Hindlimb muscle (tissue), 1 donor: ENCODE measurements around the gene CRYGB. TPM values are rescaled to one million over a fixed set of nuclear protein-coding genes. Genes with fewer than 3 reads are reported as not detected.
"Not testable (repeated sequence)": the region's sequence is repeated elsewhere in the genome, so short reads cannot be mapped to it uniquely, and the experiment has no call there.

ENCODE experiments used
- DNase-seq: peaks from one replicate; pipeline ENCODE4 v3.0.0-alpha.2; 2013
- polyA plus RNA-seq: library from polyadenylated mRNA; unstranded; fragments of 120-200 nt; gene quantifications from one replicate; pipeline ENCODE4 v1.2.1, GENCODE V29; 2013; ENCODE audit not compliant: insufficient read length

Gene CRYGB
- polyA plus RNA-seq, 1 donor: not detected

- DNase-seq: no peak
Measured at GRCh38 chr2:208148803-208149202, 2.8 kb upstream of the CRYGB start.

- no peak for DNase-seq
Measured at GRCh38 chr2:208147759-208148158, 1.8 kb upstream of the CRYGB start.

GRCh38 chr2:208147008-208147407, 1.1 kb upstream of the CRYGB start:
- no peak for DNase-seq

GRCh38 chr2:208142925-208143799, 2.8 kb downstream of the CRYGB start:
- no peak for DNase-seq

- DNase-seq: no peak
Measured at GRCh38 chr2:208142240-208142924, 3.6 kb downstream of the CRYGB start.

GRCh38 chr2:208139447-208139846, 6.5 kb downstream of the CRYGB start:
- DNase-seq: no peak

GRCh38 chr2:208138334-208138733, 7.6 kb downstream of the CRYGB start:
- DNase-seq: not testable (repeated sequence)

- DNase-seq: no peak
Measured at GRCh38 chr2:208136716-208137094, 9.3 kb downstream of the CRYGB start.

GRCh38 chr2:208135794-208136715, 9.9 kb downstream of the CRYGB start:
- DNase-seq: no peak

GRCh38 chr2:208134928-208135586, 10.9 kb downstream of the CRYGB start:
- DNase-seq: no peak

GRCh38 chr2:208130712-208131110, 15.2 kb downstream of the CRYGB start:
- DNase-seq: no peak

- no peak for DNase-seq
Measured at GRCh38 chr2:208129744-208130711, 15.9 kb downstream of the CRYGB start, which contains the start of gene CRYGC. TSS of gene CRYGC (minus strand) at chr2:208129828. CDS start at chr2:208129792, 36 bp downstream.

GRCh38 chr2:208128136-208128535, 17.8 kb downstream of the CRYGB start:
- DNase-seq: no peak

GRCh38 chr2:208127090-208127489, 18.9 kb downstream of the CRYGB start:
- no peak for DNase-seq

GRCh38 chr2:208125251-208125650, 20.7 kb downstream of the CRYGB start:
- no peak for DNase-seq

GRCh38 chr2:208124013-208124715, 21.8 kb downstream of the CRYGB start, which contains the start of gene CRYGD:
TSS of gene CRYGD (minus strand) at chr2:208124524. CDS start at chr2:208124473, 51 bp downstream.
- not testable (repeated sequence) for DNase-seq

- DNase-seq: no peak
Measured at GRCh38 chr2:208122248-208122647, 23.7 kb downstream of the CRYGB start.

GRCh38 chr2:208118918-208119317, 27.0 kb downstream of the CRYGB start:
- DNase-seq: no peak

- DNase-seq: not testable (repeated sequence)
Measured at GRCh38 chr2:208117390-208117789, 28.6 kb downstream of the CRYGB start.

GRCh38 chr2:208112969-208113368, 33.0 kb downstream of the CRYGB start:
- no peak for DNase-seq
